Thyroid gland (tissue), 4 donors: ENCODE data around the gene MED25.

Experiments used
- POLR2A ChIP-seq, 2 donors: fragments of 450-650 bp; IDR thresholded peaks; one replicate each; pipeline ENCODE4 v1.6.1; 2017; ENCODE audit warnings: antibody characterized with exemption in 2 of 2, mild to moderate bottlenecking in 2 of 2, moderate library complexity in 1 of 2
- TF ChIP-seq, protein P1 (sequence below), 6 experiments: fragments of 200-600 bp in 3 of 6; fragments of 450-650 bp in 3 of 6; sonication (generic) in 3 of 6; IDR thresholded peaks; one replicate each; pipeline ENCODE4 v1.5.1; 2016 to 2019; ENCODE audit warnings: antibody characterized with exemption in 6 of 6, mild to moderate bottlenecking in 2 of 6, inconsistent platforms in 1 of 6, moderate library complexity in 1 of 6

DNA sequence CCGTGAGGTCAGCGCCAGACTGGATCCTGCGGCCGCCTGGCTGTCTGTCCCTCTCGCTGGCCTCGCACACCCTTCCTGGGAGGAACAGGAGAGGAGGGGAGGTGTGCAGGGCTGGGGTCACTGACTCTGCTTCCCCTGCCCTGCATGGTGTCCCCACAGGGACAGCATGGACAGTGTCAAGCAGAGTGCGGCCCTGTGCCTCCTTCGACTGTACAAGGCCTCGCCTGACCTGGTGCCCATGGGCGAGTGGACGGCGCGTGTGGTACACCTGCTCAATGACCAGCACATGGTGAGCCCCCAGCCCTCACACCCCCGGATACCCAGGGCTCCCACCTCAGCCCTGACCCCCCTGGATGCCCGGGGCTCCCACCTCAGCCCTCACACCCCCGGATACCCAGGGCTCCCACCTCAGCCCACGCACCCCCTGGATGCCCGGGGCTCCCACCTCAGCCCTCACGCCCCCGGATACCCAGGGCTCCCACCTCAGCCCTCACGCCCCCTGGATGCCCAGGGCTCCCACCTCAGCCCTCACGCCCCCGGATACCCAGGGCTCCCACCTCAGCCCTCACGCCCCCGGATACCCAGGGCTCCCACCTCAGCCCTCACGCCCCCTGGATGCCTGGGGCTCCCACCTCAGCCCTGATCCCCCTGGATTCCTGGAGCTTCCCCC, 26.2 kb upstream of the MED25 start:
- TF ChIP-seq, protein P1, sequence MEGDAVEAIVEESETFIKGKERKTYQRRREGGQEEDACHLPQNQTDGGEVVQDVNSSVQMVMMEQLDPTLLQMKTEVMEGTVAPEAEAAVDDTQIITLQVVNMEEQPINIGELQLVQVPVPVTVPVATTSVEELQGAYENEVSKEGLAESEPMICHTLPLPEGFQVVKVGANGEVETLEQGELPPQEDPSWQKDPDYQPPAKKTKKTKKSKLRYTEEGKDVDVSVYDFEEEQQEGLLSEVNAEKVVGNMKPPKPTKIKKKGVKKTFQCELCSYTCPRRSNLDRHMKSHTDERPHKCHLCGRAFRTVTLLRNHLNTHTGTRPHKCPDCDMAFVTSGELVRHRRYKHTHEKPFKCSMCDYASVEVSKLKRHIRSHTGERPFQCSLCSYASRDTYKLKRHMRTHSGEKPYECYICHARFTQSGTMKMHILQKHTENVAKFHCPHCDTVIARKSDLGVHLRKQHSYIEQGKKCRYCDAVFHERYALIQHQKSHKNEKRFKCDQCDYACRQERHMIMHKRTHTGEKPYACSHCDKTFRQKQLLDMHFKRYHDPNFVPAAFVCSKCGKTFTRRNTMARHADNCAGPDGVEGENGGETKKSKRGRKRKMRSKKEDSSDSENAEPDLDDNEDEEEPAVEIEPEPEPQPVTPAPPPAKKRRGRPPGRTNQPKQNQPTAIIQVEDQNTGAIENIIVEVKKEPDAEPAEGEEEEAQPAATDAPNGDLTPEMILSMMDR (IDR thresholded peaks at IDR 0.05): no peak
- TF ChIP-seq POLR2A (IDR thresholded peaks at IDR 0.05): no peak
